ENCODE data around the gene XPA.
A peak's percentile ranks its signal among the peaks of the same experiment; 100 is the strongest.

Gene XPA

GRCh38 chr9:97647996-97648395 is 49.1 kb downstream of the XPA start:
- FAIRE-seq = no peak

DNA sequence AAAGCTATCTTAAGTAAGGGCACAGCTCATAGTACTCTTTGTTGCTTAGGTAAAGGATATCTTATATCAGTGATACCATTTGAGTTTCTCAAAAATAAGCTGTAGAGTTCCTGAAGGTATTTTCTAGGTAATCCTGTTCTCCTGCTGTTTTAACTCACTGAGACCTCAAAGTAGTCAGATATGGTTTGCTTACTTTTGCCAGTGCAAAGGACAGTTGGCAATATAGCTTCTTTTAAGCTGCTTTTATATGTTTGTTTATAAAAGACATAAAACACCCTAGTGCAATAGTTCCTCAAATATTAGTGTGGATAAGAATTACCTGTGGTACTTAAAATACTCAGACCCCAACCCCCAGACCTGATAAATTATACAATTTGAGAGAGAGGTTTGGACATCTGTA is 51.4 kb downstream of the XPA start:
- FAIRE-seq = no peak

DNA sequence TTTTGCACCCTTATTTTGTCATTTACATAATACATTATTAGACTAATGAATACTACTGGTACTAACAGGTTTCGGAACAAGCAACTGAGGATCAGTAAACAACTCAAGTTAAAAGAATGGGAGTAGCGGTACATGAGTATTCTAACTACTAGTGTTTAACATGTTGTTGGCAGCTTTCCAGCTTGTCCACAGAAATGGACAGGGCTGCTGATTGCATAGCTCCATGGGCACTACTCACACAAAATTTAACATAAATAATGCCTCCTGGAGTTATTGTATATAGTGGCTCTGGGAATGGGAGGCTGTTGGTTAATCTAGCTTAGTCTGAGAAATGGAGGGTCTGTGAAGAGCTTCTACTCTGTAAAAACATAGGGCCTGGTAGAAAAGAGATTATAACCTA is 56.8 kb downstream of the XPA start:
- no peak for FAIRE-seq

GRCh38 chr9:97638666-97639065 is 58.5 kb downstream of the XPA start:
- no peak for FAIRE-seq

GRCh38 chr9:97636903-97637302 is 60.2 kb downstream of the XPA start:
- no peak for FAIRE-seq

GRCh38 chr9:97635026-97635425 is 62.1 kb downstream of the XPA start:
- no peak for FAIRE-seq

DNA sequence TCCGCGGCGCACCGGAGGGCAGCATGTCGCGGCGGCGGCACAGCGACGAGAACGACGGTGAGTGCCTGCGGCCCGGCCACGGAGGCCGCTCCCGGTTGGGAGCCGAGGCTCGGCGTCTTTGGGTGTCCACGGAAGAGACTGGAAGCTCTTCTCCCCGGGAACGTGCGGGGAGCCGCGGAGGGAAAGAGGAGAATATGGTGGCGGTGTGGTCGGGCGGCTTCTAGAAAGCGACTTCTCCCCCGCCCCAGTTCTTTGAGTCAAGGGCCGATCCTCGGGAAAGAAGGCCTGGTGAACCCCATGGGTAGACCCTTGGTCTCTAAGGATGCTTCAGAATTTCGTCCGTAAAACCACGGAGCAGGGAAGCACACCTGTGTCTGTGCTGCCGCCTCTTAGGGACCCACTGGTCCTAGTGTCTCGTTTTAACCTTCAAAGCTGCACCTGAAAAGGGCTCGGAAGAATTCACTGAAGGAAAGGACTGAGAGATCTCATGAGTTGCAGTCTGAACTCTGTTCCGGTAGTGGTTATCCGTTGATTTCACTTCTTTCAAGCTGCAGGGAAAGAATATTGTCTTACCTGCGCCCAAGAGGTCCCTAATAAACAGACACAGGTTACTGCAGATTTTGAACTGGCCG is 63.2 kb downstream of the XPA start:
- no peak for FAIRE-seq

GRCh38 chr9:97632985-97633858 is 63.9 kb downstream of the XPA start, which contains the start of the genes NCBP1 and TSTD2:
NCBP1 (plus strand) TSS chr9:97633821; CDS start chr9:97633882, 61 bp downstream.
TSTD2 (minus strand) TSS chr9:97633368; CDS start chr9:97627562, 5,806 bp downstream.
- FAIRE-seq = peak; percentile 80

DNA sequence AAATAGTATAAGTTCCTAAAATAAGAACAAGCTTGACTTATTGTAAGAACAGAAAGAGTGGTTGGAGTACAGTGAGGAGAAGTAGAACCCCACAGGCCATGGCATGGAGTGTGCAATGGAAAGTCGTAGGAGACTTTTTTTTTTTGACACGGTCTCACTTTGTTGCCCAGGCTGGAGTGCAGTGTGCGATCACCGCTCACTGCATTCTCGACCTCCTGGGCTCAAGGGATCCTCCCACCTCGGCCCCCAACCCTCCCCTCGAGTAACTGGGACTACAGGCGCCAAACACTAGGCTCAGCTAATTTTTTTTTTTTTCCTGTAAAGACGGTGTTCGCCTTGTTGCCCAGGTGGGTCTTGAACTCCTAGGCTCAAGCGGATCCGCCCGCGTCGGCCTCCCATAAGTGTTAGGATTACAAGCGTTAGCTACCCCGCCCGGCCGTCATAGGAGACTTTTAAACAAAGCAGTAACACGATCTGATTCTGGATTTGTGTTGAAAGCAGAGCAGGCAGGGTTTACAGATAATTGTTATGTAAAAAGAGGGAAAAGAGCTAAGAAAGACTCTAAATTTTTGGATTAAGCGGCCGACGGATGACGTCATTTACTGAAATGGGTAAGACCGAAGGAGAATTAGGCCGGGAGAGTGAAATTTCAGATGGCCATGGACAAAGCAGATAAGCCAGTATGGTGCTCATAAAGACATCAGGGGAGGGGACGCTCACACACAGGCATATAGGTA is 64.7 kb downstream of the XPA start:
- no peak for FAIRE-seq

GRCh38 chr9:97630591-97630990 is 66.5 kb downstream of the XPA start:
- no peak for FAIRE-seq

DNA sequence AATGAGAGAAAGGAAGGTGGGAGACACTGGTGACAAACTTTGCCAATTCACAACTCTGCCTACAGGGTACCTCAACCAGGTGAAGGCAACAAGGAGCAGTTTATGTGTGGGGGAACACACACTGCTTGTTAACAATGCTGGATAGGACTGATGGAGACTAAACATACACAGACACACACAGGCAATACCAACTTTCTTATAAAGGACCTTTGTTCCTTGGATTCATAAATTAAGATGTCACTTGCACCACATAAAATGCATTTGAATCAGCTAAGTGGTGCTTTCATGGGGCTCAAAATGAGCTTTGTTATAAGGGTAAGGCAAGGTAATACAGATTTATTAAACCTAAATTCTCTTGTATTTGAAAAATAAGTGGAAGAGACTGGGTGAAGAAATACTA is 68.0 kb downstream of the XPA start:
- no peak for FAIRE-seq

DNA sequence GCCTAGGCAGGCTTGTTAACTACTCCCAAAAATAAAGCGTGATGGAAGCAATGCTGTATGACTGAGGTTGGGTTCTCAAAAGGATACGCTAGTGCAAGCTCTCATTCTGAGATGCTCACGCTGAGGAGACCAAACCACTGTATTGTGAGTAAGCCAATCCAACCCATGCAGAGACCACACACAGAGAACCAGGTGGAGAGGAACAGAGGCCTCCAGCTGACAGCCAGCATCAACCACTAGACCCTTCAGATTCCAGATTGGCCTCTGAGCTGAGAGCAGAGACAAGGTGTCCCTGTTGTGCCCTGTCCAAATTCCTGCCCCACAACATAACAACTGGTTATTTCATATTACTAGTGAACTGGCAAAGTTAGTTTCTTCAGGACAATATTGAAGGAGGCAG is 68.5 kb downstream of the XPA start:
- FAIRE-seq = no peak

DNA sequence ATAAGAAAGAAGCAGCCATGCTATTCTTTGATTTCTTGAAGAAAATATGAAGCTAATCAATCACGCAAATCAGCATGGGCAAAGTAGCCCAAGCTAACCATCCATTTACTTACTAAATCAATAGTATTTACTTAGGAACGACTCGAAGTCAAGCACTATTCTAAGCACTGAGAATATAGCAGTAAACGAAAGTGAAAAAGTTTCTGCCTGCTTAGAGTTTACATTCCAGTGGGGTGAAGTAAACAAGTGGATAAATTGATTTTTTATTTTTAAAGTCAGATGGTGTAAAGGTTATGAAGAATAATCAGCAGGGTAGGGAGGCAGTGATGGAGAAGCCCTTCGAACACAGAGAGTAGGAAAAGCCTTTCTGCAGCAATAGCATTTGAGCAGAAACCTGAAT is 69.5 kb downstream of the XPA start:
- FAIRE-seq = no peak

- no peak for FAIRE-seq
Observed at GRCh38 chr9:97625620-97626019, 71.5 kb downstream of the XPA start.

Measured in TTC549 (cell line).